ENCODE data around the gene HOXA3. TPM values are rescaled to one million over a fixed set of nuclear protein-coding genes. Genes with fewer than 3 reads are reported as not detected.
A peak's percentile ranks its signal among the peaks of the same experiment; 100 is the strongest.

HOXA3 gene
- total RNA-seq, 4 donors from 2014 or later: 6.4 to 22.6 (median 10.3) TPM

DNA sequence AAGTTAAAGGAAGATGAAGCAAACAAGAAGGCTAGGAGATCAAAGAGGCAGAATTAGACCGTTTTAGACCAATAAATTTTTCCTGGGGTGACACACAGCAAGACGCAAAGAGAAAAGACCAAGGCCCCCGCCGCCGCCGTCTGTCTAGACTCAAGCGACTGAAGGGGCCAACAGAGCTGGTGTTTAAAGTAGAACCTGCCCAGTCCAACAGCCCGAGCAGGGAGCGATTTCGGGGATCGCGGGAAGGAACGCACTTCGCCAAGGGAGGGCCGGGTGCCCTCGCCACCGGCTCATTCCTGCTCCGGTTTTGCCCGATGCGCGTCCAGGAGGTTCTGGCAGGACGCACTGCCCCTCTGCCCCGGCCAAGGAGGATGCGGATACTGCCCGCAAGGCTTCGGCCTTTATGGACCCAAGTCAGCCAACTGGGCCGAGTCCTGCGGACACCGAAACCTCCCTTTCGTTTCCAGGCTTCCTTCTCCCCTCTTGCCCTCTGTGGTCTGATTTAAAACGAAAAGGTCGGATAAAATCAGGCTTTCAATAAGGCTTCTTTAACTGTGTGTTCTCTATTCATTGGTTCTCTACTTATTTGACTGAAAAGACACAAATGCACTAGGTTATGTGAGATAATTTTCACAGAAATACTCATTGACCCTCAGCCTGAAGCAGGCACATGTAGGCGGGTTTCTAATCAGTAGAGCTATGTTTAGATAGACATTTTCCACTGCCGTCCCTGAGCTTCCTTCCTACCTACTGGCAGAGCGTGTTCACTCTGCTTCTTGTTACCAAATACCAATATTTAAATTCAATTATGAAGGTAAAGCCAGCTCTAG is 6.3 kb upstream of the HOXA3 start:
- 42% methylated on average over 16 to 29 of the region's 35 CpGs for WGBS, 2 donors (ENCODE audit: low coverage in 1 of 2)
- H3K27ac ChIP-seq: no peak overlapping the region
- H3K4me1 ChIP-seq: peaks cover 0 to 48% (median 21%) of the 10 kb centered on the region in 3 donors
- no peak for ATAC-seq
- TF ChIP-seq EP300 (IDR thresholded peaks at IDR 0.05): no peak
- TF ChIP-seq POLR2A (IDR thresholded peaks at IDR 0.05): no peak
- no peak for TF ChIP-seq POLR2AphosphoS5 (IDR thresholded peaks at IDR 0.05)
- TF ChIP-seq, protein P1, sequence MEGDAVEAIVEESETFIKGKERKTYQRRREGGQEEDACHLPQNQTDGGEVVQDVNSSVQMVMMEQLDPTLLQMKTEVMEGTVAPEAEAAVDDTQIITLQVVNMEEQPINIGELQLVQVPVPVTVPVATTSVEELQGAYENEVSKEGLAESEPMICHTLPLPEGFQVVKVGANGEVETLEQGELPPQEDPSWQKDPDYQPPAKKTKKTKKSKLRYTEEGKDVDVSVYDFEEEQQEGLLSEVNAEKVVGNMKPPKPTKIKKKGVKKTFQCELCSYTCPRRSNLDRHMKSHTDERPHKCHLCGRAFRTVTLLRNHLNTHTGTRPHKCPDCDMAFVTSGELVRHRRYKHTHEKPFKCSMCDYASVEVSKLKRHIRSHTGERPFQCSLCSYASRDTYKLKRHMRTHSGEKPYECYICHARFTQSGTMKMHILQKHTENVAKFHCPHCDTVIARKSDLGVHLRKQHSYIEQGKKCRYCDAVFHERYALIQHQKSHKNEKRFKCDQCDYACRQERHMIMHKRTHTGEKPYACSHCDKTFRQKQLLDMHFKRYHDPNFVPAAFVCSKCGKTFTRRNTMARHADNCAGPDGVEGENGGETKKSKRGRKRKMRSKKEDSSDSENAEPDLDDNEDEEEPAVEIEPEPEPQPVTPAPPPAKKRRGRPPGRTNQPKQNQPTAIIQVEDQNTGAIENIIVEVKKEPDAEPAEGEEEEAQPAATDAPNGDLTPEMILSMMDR (IDR thresholded peaks at IDR 0.05): no peak
- no peaks in the 10 kb centered on the region for H3K36me3 ChIP-seq
- no peak overlapping the region for H3K4me3 ChIP-seq
- H3K9me3 ChIP-seq: no peaks in the 10 kb centered on the region
- H3K27me3 ChIP-seq: peaks cover 100% of the 10 kb centered on the region

DNA sequence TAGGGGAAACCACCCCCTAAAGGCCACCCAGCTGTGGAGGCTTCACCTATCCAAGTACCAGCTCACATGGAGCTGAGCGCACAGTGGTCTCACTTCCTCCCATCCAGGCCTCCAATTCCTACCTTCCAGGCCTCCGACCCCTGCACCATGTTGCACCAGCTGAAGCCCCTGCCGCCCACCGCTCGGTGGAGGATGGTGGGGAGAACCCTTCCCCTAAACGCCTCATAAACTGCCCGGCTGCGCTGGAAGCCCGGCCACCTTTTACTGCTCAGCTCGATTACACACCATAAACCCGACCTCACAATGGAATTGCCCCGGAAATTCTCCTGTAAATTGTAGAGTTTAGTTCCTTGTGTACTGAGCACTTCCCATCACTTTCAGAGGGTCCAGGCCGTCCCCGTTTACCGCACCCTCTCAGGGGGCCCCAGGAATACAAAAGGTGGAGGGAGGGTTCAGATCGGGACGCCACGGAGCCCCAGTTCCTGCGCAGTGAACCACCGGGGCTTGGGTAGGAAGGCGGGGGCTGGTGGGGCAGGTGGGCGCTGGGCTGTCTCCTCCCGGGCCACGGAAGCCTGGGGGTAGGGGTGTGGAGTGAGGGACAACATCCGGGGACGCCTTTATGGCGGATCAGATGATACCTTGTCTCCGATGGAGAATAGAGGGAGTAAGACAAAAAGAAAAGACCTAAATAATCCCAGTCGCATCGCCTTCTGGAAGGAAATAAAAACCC is 5.5 kb upstream of the HOXA3 start:
- 10 to 35% methylated on average over 2 to 23 of the region's 30 CpGs for WGBS, 2 donors (ENCODE audit: low coverage in 1 of 2)
- no peak overlapping the region for H3K4me3 ChIP-seq
- H3K27me3 ChIP-seq: peaks cover 100% of the 10 kb centered on the region
- ATAC-seq: no peak
- H3K36me3 ChIP-seq: no peaks in the 10 kb centered on the region
- TF ChIP-seq, protein P1 (IDR thresholded peaks at IDR 0.05): no peak
- TF ChIP-seq POLR2A (IDR thresholded peaks at IDR 0.05): no peak
- TF ChIP-seq EP300 (IDR thresholded peaks at IDR 0.05): no peak
- TF ChIP-seq POLR2AphosphoS5 (IDR thresholded peaks at IDR 0.05): no peak
- H3K4me1 ChIP-seq: peaks cover 0 to 48% (median 21%) of the 10 kb centered on the region in 3 donors
- H3K27ac ChIP-seq: no peak overlapping the region
- no peaks in the 10 kb centered on the region for H3K9me3 ChIP-seq

DNA sequence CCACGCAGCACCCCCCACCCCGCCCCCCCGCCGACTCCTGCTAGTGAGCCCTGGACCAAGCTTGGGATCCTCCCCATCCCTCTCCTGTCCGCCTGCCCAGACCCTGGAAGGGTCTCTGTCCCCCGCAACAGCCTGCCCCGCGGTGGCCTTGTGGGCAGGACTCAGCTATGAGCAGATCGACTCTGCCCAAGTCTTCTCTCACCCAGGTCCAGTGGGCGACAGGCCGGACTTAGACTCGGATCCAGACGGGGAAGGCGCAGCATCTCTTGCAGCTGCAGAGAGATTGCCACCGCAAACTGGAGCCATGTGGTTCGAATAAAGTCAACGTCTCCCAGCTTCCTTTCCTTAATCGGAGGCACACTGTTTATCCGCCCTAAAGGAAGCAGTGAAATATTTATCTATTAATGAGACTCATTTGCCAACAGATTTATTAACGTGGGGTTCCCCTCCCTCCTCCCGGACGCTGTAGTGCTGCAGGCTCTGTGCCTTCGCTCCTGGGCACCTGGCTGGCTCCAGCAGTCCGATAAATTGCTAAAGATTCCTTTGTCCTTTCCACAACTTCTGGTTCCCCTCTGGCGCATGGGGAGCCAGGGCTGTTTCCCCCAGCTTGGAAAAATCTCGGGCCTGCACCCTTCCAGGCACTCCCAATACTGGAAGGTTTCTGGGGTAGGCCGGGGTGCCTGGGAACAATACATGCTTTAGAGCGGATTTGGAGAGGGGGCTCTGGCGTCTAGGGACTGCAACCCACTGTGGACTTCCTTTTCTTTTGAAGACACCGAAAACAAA is 4.7 kb upstream of the HOXA3 start:
- ATAC-seq: no peak
- peaks cover 100% of the 10 kb centered on the region for H3K27me3 ChIP-seq
- 39 to 44% methylated on average over 12 to 13 of the region's 30 CpGs for WGBS, 2 donors (ENCODE audit: low coverage in 1 of 2)
- peak overlapping the region in 1 of 2 donors; percentile 54 for H3K4me3 ChIP-seq
- TF ChIP-seq POLR2A (IDR thresholded peaks at IDR 0.05) (no peak), POLR2AphosphoS5 (IDR thresholded peaks at IDR 0.05) (no peak), EP300 (IDR thresholded peaks at IDR 0.05) (no peak)
- TF ChIP-seq, protein P1 (IDR thresholded peaks at IDR 0.05): no peak
- H3K36me3 ChIP-seq: no peaks in the 10 kb centered on the region
- H3K9me3 ChIP-seq: no peaks in the 10 kb centered on the region
- H3K4me1 ChIP-seq: peaks cover 0 to 56% (median 21%) of the 10 kb centered on the region in 3 donors
- H3K27ac ChIP-seq: peak overlapping the region in 1 of 4 donors; percentile 66

DNA sequence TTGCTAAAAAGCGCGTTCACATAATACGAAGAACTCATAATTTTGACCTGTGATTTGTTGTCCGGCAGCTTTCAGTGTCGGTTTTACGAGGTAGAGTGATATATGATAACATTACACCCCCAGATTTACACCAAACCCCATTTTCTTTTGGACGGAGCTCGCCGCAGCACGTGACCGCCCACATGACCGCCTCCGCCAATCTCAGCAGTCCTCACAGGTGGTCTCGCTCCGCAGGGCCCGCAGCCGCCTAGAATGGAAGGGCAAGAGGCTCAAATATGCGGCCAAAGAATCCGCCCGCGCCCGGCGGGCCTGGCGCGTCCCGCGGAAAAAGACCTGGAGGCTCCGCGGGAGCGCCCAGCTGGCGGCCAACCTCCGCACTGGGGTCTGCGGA is 4.1 kb upstream of the HOXA3 start, which contains the start of gene HOXA7:
HOXA7 (minus strand) TSS at position 168 of the 391 bp plus-strand sequence; CDS start at position 38, 130 bp downstream.
- TF ChIP-seq, protein P1 (IDR thresholded peaks at IDR 0.05): no peak
- TF ChIP-seq POLR2AphosphoS5 (IDR thresholded peaks at IDR 0.05): peak; percentile 21
- no peak for TF ChIP-seq POLR2A (IDR thresholded peaks at IDR 0.05)
- WGBS, 2 donors (ENCODE audit: low coverage in 1 of 2): 0 to 6% methylated on average over 3 to 5 of the region's 33 CpGs
- Histone ChIP-seq H3K4me3 (peak within 1 kb of the TSS in 1 of 2 donors; percentile 54), H3K9me3 (no peaks in the 10 kb centered on the region), H3K27me3 (peaks cover 100% of the 10 kb centered on the region), H3K27ac (peak within 1 kb of the TSS in 2 of 4 donors; percentile 5 to 66), H3K36me3 (no peaks in the 10 kb centered on the region), H3K4me1 (peaks cover 0 to 61% (median 21%) of the 10 kb centered on the region in 3 donors)
- peak; percentile 29 for ATAC-seq

Data from gastroesophageal sphincter (tissue), 4 donors.